ENCODE data around the gene SYTL5.

- TF ChIP-seq GATA3 (IDR thresholded peaks at IDR 0.05; ENCODE audit: low read depth, low read length) (no peak), GATA2 (IDR thresholded peaks at IDR 0.05; ENCODE audit: low read depth, low read length) (no peak)
These were observed 164.2 kb downstream of the SYTL5 start for GRCh38 chrX:38170556-38170955.

Data from SH-SY5Y (cell line).